SJCRH30 (cell line): ENCODE measurements around the gene AFAP1L2. TPM values are rescaled to one million over a fixed set of nuclear protein-coding genes. Genes with fewer than 3 reads are reported as not detected.

Experiments used
- DNase-seq, 2 experiments: peaks; one replicate each; pipeline ENCODE4 v3.0.0-alpha.2; 2015 to 2020
- H3K27ac ChIP-seq: fragments of 250-450 bp; sonication (Bioruptor Pico); 2 replicates; pipeline ENCODE4 v1.5.1; 2020; ENCODE audit warnings: mild to moderate bottlenecking, moderate library complexity
- H3K27me3 ChIP-seq: fragments of 250-450 bp; sonication (Bioruptor Pico); 2 replicates; pipeline ENCODE4 v1.5.1; 2020; ENCODE audit warnings: mild to moderate bottlenecking, moderate library complexity
- H3K36me3 ChIP-seq: fragments of 250-450 bp; sonication (Bioruptor Pico); 2 replicates; pipeline ENCODE4 v1.5.1; 2020; ENCODE audit warnings: mild to moderate bottlenecking, moderate library complexity
- H3K4me1 ChIP-seq: fragments of 250-450 bp; sonication (Bioruptor Pico); 2 replicates; pipeline ENCODE4 v1.5.1; 2020; ENCODE audit warnings: mild to moderate bottlenecking, moderate library complexity
- H3K4me3 ChIP-seq: fragments of 250-450 bp; sonication (Bioruptor Pico); 2 replicates; pipeline ENCODE4 v1.5.1; 2020; ENCODE audit warnings: mild to moderate bottlenecking, moderate library complexity
- H3K9me3 ChIP-seq: fragments of 250-450 bp; sonication (Bioruptor Pico); replicated peaks from 2 replicates; pipeline ENCODE4 v1.5.1; 2020; ENCODE audit warnings: mild to moderate bottlenecking, moderate library complexity
- total RNA-seq: library from RNA; depleted of rRNA; stranded (reverse); fragments of >200 nt; shearing (Covaris generic); gene quantifications from 2 replicates; pipeline ENCODE4 v1.2.3, GENCODE V29; 2014

AFAP1L2 gene
- total RNA-seq, 1 experiment from 2014 or later, result 1.8 TPM

GRCh38 chr10:114400091-114400490 lies 4.2 kb downstream of the AFAP1L2 start:
- no peaks in the 10 kb centered on the region for H3K27me3 ChIP-seq
- H3K4me1 ChIP-seq, result peaks cover 22% of the 10 kb centered on the region
- no peaks in the 10 kb centered on the region for H3K36me3 ChIP-seq
- no peak overlapping the region for H3K4me3 ChIP-seq
- no peaks in the 10 kb centered on the region for H3K9me3 ChIP-seq
- no peak for DNase-seq
- H3K27ac ChIP-seq, result no peak overlapping the region

GRCh38 chr10:114399576-114399975 lies 4.7 kb downstream of the AFAP1L2 start:
- H3K4me1 ChIP-seq, result peaks cover 22% of the 10 kb centered on the region
- no peak overlapping the region for H3K4me3 ChIP-seq
- no peaks in the 10 kb centered on the region for H3K27me3 ChIP-seq
- no peaks in the 10 kb centered on the region for H3K9me3 ChIP-seq
- no peak overlapping the region for H3K27ac ChIP-seq
- no peak for DNase-seq
- no peaks in the 10 kb centered on the region for H3K36me3 ChIP-seq

GRCh38 chr10:114398587-114399331 lies 5.5 kb downstream of the AFAP1L2 start:
- no peak overlapping the region for H3K27ac ChIP-seq
- no peaks in the 10 kb centered on the region for H3K27me3 ChIP-seq
- peaks cover 29% of the 10 kb centered on the region for H3K4me1 ChIP-seq

GRCh38 chr10:114397651-114398145 lies 6.6 kb downstream of the AFAP1L2 start:
- Histone ChIP-seq H3K27me3 (no peaks in the 10 kb centered on the region), H3K4me3 (no peak overlapping the region), H3K27ac (no peak overlapping the region), H3K4me1 (peaks cover 37% of the 10 kb centered on the region), H3K36me3 (no peaks in the 10 kb centered on the region), H3K9me3 (no peaks in the 10 kb centered on the region)
- DNase-seq, result peak; percentile 52 to 76

More at GRCh38 chr10:114398587-114399331, 5.5 kb downstream of the AFAP1L2 start:
- Histone ChIP-seq H3K9me3 (no peaks in the 10 kb centered on the region), H3K36me3 (no peaks in the 10 kb centered on the region), H3K4me3 (no peak overlapping the region)
- no peak for DNase-seq

- no peak overlapping the region for H3K27ac ChIP-seq
- H3K27me3 ChIP-seq, result no peaks in the 10 kb centered on the region
- no peaks in the 10 kb centered on the region for H3K9me3 ChIP-seq
- H3K36me3 ChIP-seq, result no peaks in the 10 kb centered on the region
- H3K4me1 ChIP-seq, result peaks cover 41% of the 10 kb centered on the region
- no peak for DNase-seq
- no peak overlapping the region for H3K4me3 ChIP-seq
Measured at GRCh38 chr10:114396464-114396863, 7.8 kb downstream of the AFAP1L2 start.

GRCh38 chr10:114395366-114396022 lies 8.8 kb downstream of the AFAP1L2 start:
- Histone ChIP-seq H3K27ac (no peak overlapping the region), H3K27me3 (no peaks in the 10 kb centered on the region), H3K4me3 (no peak overlapping the region), H3K9me3 (no peaks in the 10 kb centered on the region), H3K4me1 (peaks cover 41% of the 10 kb centered on the region), H3K36me3 (no peaks in the 10 kb centered on the region)
- DNase-seq, result no peak

- H3K4me3 ChIP-seq, result no peak overlapping the region
- H3K4me1 ChIP-seq, result peaks cover 46% of the 10 kb centered on the region
- no peaks in the 10 kb centered on the region for H3K27me3 ChIP-seq
- no peak for DNase-seq
- H3K27ac ChIP-seq, result no peak overlapping the region
- no peaks in the 10 kb centered on the region for H3K9me3 ChIP-seq
- no peaks in the 10 kb centered on the region for H3K36me3 ChIP-seq
Measured at GRCh38 chr10:114394531-114394930, 9.8 kb downstream of the AFAP1L2 start.

GRCh38 chr10:114393886-114394285 lies 10.4 kb downstream of the AFAP1L2 start:
- Histone ChIP-seq H3K36me3 (no peaks in the 10 kb centered on the region), H3K4me3 (no peak overlapping the region), H3K4me1 (peaks cover 51% of the 10 kb centered on the region), H3K27ac (no peak overlapping the region; the same call in 1 of the 2 replicates), H3K27me3 (no peaks in the 10 kb centered on the region), H3K9me3 (no peaks in the 10 kb centered on the region)
- DNase-seq, result peak in 1 of 2 experiments; percentile 31

GRCh38 chr10:114393482-114393881 lies 10.8 kb downstream of the AFAP1L2 start:
- no peak overlapping the region for H3K4me3 ChIP-seq
- no peaks in the 10 kb centered on the region for H3K27me3 ChIP-seq
- H3K4me1 ChIP-seq, result peaks cover 51% of the 10 kb centered on the region
- H3K27ac ChIP-seq, result peak overlapping the region; percentile 69
- no peaks in the 10 kb centered on the region for H3K9me3 ChIP-seq
- DNase-seq, result peak in 1 of 2 experiments; percentile 45
- no peaks in the 10 kb centered on the region for H3K36me3 ChIP-seq

GRCh38 chr10:114392112-114392835 lies 12.0 kb downstream of the AFAP1L2 start:
- peak; percentile 70 to 80 for DNase-seq
- peak overlapping the region; percentile 69 for H3K27ac ChIP-seq

GRCh38 chr10:114391599-114391998 lies 12.7 kb downstream of the AFAP1L2 start:
- Histone ChIP-seq H3K4me3 (no peak overlapping the region), H3K36me3 (no peaks in the 10 kb centered on the region), H3K27me3 (no peaks in the 10 kb centered on the region), H3K9me3 (no peaks in the 10 kb centered on the region), H3K4me1 (peaks cover 44% of the 10 kb centered on the region), H3K27ac (no peak overlapping the region; the same call in 1 of the 2 replicates)
- DNase-seq, result no peak

More at GRCh38 chr10:114392112-114392835, 12.0 kb downstream of the AFAP1L2 start:
- H3K9me3 ChIP-seq, result no peaks in the 10 kb centered on the region
- peaks cover 41% of the 10 kb centered on the region for H3K4me1 ChIP-seq
- H3K27me3 ChIP-seq, result no peaks in the 10 kb centered on the region
- no peak overlapping the region for H3K4me3 ChIP-seq
- no peaks in the 10 kb centered on the region for H3K36me3 ChIP-seq

- Histone ChIP-seq H3K27me3 (no peaks in the 10 kb centered on the region), H3K9me3 (no peaks in the 10 kb centered on the region), H3K4me3 (no peak overlapping the region), H3K36me3 (no peaks in the 10 kb centered on the region), H3K27ac (no peak overlapping the region), H3K4me1 (peaks cover 55% of the 10 kb centered on the region)
- DNase-seq, result no peak
Measured at GRCh38 chr10:114389426-114389825, 14.9 kb downstream of the AFAP1L2 start.

GRCh38 chr10:114388275-114388674 lies 16.0 kb downstream of the AFAP1L2 start:
- H3K4me3 ChIP-seq, result no peak overlapping the region
- peaks cover 49% of the 10 kb centered on the region for H3K4me1 ChIP-seq
- H3K27me3 ChIP-seq, result no peaks in the 10 kb centered on the region
- H3K9me3 ChIP-seq, result no peaks in the 10 kb centered on the region
- no peak overlapping the region for H3K27ac ChIP-seq
- no peak for DNase-seq
- no peaks in the 10 kb centered on the region for H3K36me3 ChIP-seq

- Histone ChIP-seq H3K27me3 (no peaks in the 10 kb centered on the region), H3K4me1 (peaks cover 44% of the 10 kb centered on the region), H3K36me3 (no peaks in the 10 kb centered on the region), H3K4me3 (no peak overlapping the region), H3K27ac (no peak overlapping the region), H3K9me3 (no peaks in the 10 kb centered on the region)
- no peak for DNase-seq
Measured at GRCh38 chr10:114387784-114388183, 16.5 kb downstream of the AFAP1L2 start.

- no peak overlapping the region for H3K4me3 ChIP-seq
- no peak overlapping the region for H3K27ac ChIP-seq
- no peaks in the 10 kb centered on the region for H3K9me3 ChIP-seq
- H3K4me1 ChIP-seq, result peaks cover 32% of the 10 kb centered on the region
- H3K27me3 ChIP-seq, result no peaks in the 10 kb centered on the region
- no peaks in the 10 kb centered on the region for H3K36me3 ChIP-seq
- peak; percentile 33 to 62 for DNase-seq
Measured at GRCh38 chr10:114386452-114386851, 17.9 kb downstream of the AFAP1L2 start.
